ENCODE results near the gene GTPBP10. TPM values are rescaled to one million over a fixed set of nuclear protein-coding genes. Genes with fewer than 3 reads are reported as not detected.

Gene GTPBP10, protein sequence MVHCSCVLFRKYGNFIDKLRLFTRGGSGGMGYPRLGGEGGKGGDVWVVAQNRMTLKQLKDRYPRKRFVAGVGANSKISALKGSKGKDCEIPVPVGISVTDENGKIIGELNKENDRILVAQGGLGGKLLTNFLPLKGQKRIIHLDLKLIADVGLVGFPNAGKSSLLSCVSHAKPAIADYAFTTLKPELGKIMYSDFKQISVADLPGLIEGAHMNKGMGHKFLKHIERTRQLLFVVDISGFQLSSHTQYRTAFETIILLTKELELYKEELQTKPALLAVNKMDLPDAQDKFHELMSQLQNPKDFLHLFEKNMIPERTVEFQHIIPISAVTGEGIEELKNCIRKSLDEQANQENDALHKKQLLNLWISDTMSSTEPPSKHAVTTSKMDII
- total RNA-seq: 10 to 100 TPM in 2 of 4 donors, 1 to 10 TPM in 2; 8.4 to 28.5 (median 10.5) TPM

DNA sequence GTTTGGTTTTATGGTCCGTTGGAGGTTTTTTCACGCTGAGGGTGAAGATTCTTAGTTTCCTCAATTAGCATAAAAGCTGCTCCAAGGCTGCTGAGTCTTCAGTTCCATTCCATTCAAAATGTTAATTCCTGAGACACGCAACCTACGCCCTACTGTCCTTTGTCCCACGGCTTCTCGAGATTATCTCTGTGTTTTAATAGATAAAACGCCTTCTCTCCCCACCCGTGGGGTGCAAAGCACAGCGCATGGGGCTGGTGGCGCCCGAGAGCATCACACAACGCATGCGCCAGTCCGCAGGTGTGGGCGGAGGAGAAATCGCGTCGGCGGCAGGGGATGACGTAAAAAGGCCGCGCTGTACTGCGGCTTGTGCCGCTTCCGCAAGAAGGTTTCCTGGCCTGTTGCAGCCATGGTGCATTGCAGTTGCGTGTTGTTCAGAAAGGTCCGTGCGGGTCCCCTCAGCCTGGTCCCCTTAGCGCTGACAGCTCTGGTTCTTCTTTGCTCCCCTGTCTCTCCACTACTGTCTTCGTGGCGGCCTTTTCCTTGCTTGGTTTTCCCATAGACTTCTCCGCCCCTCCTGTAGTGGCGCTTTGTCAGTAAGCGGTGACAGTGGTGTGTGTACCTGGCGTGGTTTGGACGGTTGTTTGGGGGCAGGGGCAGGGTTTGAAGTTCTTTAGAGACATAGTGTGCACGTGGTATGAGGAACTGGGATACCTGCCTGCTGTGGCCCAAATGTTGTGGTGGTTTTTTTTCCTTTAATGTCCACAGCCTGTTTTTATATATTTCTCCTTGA, at the start of gene GTPBP10:
Gene GTPBP10 (plus strand): TSS at position 381 of the 790 bp plus-strand sequence. CDS start 26 bp downstream, at position 407.
- TF ChIP-seq, protein P1, sequence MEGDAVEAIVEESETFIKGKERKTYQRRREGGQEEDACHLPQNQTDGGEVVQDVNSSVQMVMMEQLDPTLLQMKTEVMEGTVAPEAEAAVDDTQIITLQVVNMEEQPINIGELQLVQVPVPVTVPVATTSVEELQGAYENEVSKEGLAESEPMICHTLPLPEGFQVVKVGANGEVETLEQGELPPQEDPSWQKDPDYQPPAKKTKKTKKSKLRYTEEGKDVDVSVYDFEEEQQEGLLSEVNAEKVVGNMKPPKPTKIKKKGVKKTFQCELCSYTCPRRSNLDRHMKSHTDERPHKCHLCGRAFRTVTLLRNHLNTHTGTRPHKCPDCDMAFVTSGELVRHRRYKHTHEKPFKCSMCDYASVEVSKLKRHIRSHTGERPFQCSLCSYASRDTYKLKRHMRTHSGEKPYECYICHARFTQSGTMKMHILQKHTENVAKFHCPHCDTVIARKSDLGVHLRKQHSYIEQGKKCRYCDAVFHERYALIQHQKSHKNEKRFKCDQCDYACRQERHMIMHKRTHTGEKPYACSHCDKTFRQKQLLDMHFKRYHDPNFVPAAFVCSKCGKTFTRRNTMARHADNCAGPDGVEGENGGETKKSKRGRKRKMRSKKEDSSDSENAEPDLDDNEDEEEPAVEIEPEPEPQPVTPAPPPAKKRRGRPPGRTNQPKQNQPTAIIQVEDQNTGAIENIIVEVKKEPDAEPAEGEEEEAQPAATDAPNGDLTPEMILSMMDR (IDR thresholded peaks at IDR 0.05): peak in 1 of 3 donors; percentile 11
- peak; percentile 69 for DNase-seq (ENCODE audit: low spot score)
- ATAC-seq (ENCODE audit: low FRiP score): peak; percentile 99

DNA sequence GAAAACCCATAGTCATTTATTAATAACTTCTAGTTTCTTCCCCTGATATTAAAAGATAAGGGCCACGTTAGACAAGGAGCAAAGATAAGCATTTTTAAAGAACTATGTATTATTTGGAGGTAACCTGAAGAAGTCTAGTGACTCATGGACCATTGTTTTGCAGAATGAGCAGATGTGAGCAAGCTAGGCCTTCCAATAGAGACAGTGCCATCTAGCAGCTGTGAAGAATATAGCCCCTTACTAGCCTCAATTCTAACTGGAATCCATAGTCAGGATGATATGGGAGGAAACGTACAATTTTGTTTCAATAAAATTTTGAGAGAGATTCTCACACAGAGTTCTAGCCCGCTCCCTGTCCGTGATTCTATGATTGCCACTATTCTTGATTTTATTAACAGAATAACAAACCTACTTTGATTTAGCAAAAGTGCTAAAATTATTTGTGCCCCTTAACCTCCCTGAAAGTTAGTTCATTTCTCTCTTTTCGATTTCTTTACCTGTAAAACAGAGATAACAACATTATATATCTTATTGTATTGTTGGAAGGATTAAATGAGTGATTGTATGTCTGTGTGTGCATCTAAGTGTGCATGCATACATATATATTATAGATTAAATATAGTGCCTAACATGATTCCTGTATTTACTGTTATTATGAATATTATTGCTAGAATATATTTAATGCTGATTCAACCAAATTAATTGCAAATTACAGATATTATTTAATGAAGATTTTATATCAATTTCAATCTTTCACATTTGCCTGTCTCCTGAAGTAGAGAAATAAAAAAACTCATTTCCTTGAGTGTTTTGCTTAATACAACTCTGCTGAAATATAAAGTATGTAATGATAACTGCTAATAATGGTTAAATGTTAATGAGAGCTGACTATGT, 48.1 kb upstream of the GTPBP10 start:
- ATAC-seq (ENCODE audit: low FRiP score) (peak; percentile 92), DNase-seq (ENCODE audit: low spot score) (no peak)
- TF ChIP-seq, protein P1 (IDR thresholded peaks at IDR 0.05): no peak

DNA sequence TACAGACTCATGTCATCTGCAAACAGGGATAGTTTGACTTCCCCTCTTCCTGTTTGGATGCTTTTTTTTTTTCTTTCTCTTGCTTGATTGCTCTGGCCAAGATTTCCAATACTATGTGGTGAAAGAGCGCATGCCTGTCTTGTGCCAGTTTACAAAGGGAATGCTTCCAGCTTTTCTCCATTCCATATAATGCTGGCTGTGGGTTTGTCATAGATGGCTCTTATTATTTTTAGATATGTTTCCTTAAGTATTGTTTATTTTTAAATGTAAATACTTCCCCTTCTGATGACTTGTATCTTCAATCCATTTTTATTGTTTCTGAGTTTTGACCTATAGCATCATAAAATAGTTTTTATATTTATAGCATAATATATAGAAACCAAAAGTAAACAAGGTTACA, 43.3 kb upstream of the GTPBP10 start:
- ATAC-seq (ENCODE audit: low FRiP score) (no peak), DNase-seq (ENCODE audit: low spot score) (no peak)
- TF ChIP-seq, protein P1 (IDR thresholded peaks at IDR 0.05): no peak

DNA sequence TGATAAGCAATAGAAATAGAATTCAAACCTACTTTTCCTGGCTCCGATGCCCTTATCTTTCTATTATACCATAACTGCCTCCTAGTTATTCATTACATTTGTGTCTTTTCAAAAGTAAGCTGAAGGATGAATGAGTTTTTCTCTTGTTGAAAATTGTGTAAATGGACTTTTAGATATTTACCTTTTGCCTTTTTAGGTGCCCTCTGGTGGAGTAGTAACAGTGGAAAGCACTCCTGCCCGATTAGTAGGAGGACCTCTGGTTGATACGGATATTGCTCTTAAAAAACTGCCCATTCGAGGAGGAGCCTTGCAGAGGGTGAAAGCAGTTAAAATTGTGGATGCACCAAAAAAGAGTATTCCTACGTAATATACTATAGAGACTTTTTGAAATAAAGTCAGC, 36.6 kb upstream of the GTPBP10 start:
- no peak for ATAC-seq (ENCODE audit: low FRiP score)
- DNase-seq (ENCODE audit: low spot score): no peak
- TF ChIP-seq, protein P1 (IDR thresholded peaks at IDR 0.05): no peak

DNA sequence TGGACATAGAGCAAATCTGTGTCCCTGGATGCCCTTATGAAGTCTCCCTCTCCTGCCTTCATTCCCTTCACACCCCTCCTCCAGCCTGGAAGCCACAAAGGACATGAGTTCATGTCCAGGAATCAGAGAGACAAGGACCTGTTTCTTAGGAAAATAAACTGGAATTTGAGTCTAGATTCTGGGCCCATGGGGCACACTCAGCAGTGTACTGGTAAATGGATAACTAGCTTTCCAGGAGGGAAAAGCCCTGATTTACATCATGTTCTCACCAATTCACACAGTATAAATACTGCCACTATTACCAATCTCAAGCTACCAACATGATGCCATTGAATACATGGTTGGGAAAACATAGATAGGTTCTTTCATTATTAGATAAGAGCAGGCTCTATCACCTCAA, 35.3 kb upstream of the GTPBP10 start:
- ATAC-seq (ENCODE audit: low FRiP score): no peak
- no peak for DNase-seq (ENCODE audit: low spot score)
- TF ChIP-seq, protein P1 (IDR thresholded peaks at IDR 0.05): no peak

DNA sequence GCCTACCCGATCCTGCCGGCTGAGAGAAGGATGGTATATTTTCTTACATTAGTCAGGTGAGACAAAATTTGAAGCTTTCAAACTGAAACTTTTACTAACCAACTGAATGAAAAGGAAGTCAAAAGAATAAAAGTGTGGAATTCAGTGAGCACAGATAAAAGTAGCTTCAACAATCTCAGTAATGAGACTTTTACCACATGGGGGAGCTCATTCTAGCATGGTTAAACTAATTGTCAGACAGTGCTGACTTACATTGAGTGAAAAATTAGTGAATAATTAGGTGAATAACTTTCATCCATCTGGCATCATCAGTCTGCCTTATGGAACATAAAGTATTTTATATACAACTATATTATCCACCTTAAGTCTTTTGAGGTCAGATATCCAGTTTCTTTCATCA, 33.8 kb upstream of the GTPBP10 start:
- ATAC-seq (ENCODE audit: low FRiP score): no peak
- TF ChIP-seq, protein P1 (IDR thresholded peaks at IDR 0.05): no peak
- no peak for DNase-seq (ENCODE audit: low spot score)
